ENCODE results near the gene BGLAP.

BGLAP gene

DNA sequence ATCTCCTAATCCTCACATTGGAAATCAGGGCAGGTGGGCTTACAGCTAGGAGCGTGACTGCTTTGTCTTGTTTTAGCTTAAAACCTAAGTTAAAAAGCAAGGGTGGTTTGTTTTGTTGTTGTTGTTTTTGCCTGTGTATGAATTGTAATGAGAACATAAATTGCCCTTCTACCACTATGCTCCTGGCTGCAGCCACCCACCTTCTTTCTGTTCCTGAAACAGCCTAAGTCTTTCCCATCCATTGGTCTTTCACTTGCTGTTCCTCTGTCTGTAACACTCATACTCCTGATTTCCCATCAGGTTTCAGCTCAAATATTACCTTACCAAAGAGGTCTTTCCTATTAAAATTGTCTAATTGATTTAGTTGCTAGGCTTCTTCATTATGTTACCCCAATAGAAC is 41.5 kb downstream of the BGLAP start:
- DNase-seq, result no peak
- no peaks in the 10 kb centered on the region for H3K9me3 ChIP-seq (replicated peaks; ENCODE audit: insufficient read depth, low read length)
- peaks cover 7% of the 10 kb centered on the region for H3F3A ChIP-seq (ENCODE audit: insufficient read depth, low read length)
- H3K27me3 ChIP-seq (replicated peaks; ENCODE audit: insufficient read depth, low read length), result no peaks in the 10 kb centered on the region
- 0 out of 2 replicates have a peak, but pooled peaks cover 3% of the 10 kb centered on the region for H4K20me1 ChIP-seq (ENCODE audit: insufficient read depth, low read length)
- H3K9ac ChIP-seq (ENCODE audit: low read length), result peak overlapping the region; percentile 79
- peak overlapping the region; percentile 84 for H3K4me3 ChIP-seq (ENCODE audit: low read length)
- peak overlapping the region; percentile 77 for H2AFZ ChIP-seq (ENCODE audit: low read length)
- TF ChIP-seq, protein P1, sequence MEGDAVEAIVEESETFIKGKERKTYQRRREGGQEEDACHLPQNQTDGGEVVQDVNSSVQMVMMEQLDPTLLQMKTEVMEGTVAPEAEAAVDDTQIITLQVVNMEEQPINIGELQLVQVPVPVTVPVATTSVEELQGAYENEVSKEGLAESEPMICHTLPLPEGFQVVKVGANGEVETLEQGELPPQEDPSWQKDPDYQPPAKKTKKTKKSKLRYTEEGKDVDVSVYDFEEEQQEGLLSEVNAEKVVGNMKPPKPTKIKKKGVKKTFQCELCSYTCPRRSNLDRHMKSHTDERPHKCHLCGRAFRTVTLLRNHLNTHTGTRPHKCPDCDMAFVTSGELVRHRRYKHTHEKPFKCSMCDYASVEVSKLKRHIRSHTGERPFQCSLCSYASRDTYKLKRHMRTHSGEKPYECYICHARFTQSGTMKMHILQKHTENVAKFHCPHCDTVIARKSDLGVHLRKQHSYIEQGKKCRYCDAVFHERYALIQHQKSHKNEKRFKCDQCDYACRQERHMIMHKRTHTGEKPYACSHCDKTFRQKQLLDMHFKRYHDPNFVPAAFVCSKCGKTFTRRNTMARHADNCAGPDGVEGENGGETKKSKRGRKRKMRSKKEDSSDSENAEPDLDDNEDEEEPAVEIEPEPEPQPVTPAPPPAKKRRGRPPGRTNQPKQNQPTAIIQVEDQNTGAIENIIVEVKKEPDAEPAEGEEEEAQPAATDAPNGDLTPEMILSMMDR (IDR thresholded peaks at IDR 0.05; ENCODE audit: low read length), result no peak
- TF ChIP-seq EZH2 (optimal IDR thresholded peaks at IDR 0.05; ENCODE audit: low read depth, low read length), result no peak
- no peak for TF ChIP-seq EZH2phosphoT487 (IDR thresholded peaks at IDR 0.05; ENCODE audit: low read length)
- peaks cover 6% of the 10 kb centered on the region for H3K36me3 ChIP-seq (replicated peaks; ENCODE audit: insufficient read depth, low read length)
- peak overlapping the region; percentile 84 for H3K4me2 ChIP-seq (ENCODE audit: low read depth, low read length)
- H3K79me2 ChIP-seq (ENCODE audit: low read length), result peaks cover 67% of the 10 kb centered on the region
- peaks cover 23% of the 10 kb centered on the region; the same call in 1 of the 2 replicates for H3K4me1 ChIP-seq (ENCODE audit: low read length)
- peak overlapping the region; percentile 68; the same call in 1 of the 2 replicates for H3K27ac ChIP-seq (ENCODE audit: low read length)
- no peaks in the 10 kb centered on the region for H3K9me2 ChIP-seq (replicated peaks; ENCODE audit: insufficient read depth, low read length)

DNA sequence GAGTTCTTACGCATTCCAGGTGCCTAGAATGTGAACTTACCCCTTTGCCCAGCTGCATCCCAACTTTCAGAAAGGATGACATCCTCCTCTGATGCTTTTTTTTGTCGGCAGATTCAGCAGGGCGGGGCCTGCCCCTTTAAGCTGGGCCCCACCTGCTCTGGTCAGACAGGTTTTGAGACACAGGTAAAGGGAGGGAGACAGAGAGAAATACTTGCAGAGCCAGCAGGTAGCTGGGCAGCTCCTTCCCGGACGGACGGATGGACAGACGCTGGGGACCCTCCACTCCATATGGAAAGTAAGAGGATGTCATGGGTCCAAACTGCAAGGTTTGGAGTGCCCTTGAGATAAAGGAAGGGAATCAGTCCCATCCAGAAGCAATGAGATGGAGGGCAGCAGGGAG is 42.1 kb downstream of the BGLAP start, which contains the start of gene TMEM79:
TMEM79 (plus strand) TSS at position 214 of the 400 bp plus-strand sequence. CDS start 902 bp downstream, outside the sequence.
- Histone ChIP-seq H3K27ac (ENCODE audit: low read length) (peak within 1 kb of the TSS; percentile 68; the same call in 1 of the 2 replicates), H3K4me1 (ENCODE audit: low read length) (peaks cover 23% of the 10 kb centered on the region; the same call in 1 of the 2 replicates), H3K79me2 (ENCODE audit: low read length) (peaks cover 61% of the 10 kb centered on the region), H3K9me2 (replicated peaks; ENCODE audit: insufficient read depth, low read length) (no peaks in the 10 kb centered on the region), H4K20me1 (ENCODE audit: insufficient read depth, low read length) (0 out of 2 replicates have a peak, but pooled peaks cover 3% of the 10 kb centered on the region), H3K9ac (ENCODE audit: low read length) (peak within 1 kb of the TSS; percentile 79), H3K4me2 (ENCODE audit: low read depth, low read length) (peak within 1 kb of the TSS; percentile 84), H3K36me3 (replicated peaks; ENCODE audit: insufficient read depth, low read length) (peaks cover 3% of the 10 kb centered on the region; the same call in 1 of the 2 replicates), H3F3A (ENCODE audit: insufficient read depth, low read length) (peaks cover 7% of the 10 kb centered on the region), H3K27me3 (replicated peaks; ENCODE audit: insufficient read depth, low read length) (no peaks in the 10 kb centered on the region), H3K4me3 (ENCODE audit: low read length) (peak within 1 kb of the TSS; percentile 84), H2AFZ (ENCODE audit: low read length) (peak within 1 kb of the TSS; percentile 77), H3K9me3 (replicated peaks; ENCODE audit: insufficient read depth, low read length) (no peaks in the 10 kb centered on the region)
- DNase-seq, result no peak
- TF ChIP-seq, protein P1 (IDR thresholded peaks at IDR 0.05; ENCODE audit: low read length), result no peak
- TF ChIP-seq EZH2 (optimal IDR thresholded peaks at IDR 0.05; ENCODE audit: low read depth, low read length), result no peak
- TF ChIP-seq EZH2phosphoT487 (IDR thresholded peaks at IDR 0.05; ENCODE audit: low read length), result no peak

DNA sequence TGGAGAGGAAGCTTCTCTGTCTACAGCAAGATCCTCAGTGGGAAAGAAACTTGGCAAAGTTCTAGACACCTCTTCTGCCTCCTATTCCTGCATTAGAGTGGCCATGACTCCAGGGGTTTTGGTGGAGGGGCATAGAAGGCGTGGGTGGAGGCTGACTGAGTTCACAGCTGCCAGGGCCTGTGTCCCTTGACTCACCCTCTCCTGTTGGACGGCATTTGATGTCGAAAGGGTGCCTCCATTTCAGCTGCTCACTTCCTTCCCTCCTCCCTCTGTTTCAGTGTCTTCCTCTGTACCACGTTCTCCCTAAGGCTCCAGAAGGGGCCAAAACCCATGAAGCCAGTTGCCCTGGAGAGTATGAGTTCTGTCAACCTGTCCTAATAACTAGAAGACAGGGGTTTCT is 42.8 kb downstream of the BGLAP start:
- Histone ChIP-seq H3K9ac (ENCODE audit: low read length) (no peak overlapping the region), H3K4me2 (ENCODE audit: low read depth, low read length) (no peak overlapping the region)
- TF ChIP-seq EZH2 (optimal IDR thresholded peaks at IDR 0.05; ENCODE audit: low read depth, low read length) (no peak), EZH2phosphoT487 (IDR thresholded peaks at IDR 0.05; ENCODE audit: low read length) (no peak)
- TF ChIP-seq, protein P1 (IDR thresholded peaks at IDR 0.05; ENCODE audit: low read length), result no peak

More for the DNA sequence above, 42.8 kb downstream of the BGLAP start:
- Histone ChIP-seq H2AFZ (ENCODE audit: low read length) (no peak overlapping the region), H3K27ac (ENCODE audit: low read length) (no peak overlapping the region), H3K27me3 (replicated peaks; ENCODE audit: insufficient read depth, low read length) (no peaks in the 10 kb centered on the region), H3K4me1 (ENCODE audit: low read length) (peaks cover 23% of the 10 kb centered on the region; the same call in 1 of the 2 replicates), H3K36me3 (replicated peaks; ENCODE audit: insufficient read depth, low read length) (no peaks in the 10 kb centered on the region), H3K79me2 (ENCODE audit: low read length) (peaks cover 55% of the 10 kb centered on the region), H3K9me3 (replicated peaks; ENCODE audit: insufficient read depth, low read length) (no peaks in the 10 kb centered on the region), H3K9me2 (replicated peaks; ENCODE audit: insufficient read depth, low read length) (no peaks in the 10 kb centered on the region), H4K20me1 (ENCODE audit: insufficient read depth, low read length) (0 out of 2 replicates have a peak, but pooled peaks cover 3% of the 10 kb centered on the region), H3F3A (ENCODE audit: insufficient read depth, low read length) (peaks cover 7% of the 10 kb centered on the region), H3K4me3 (ENCODE audit: low read length) (no peak overlapping the region)
- no peak for DNase-seq

Measured in MM.1S (cell line).